Muscle layer of colon (tissue), 2 donors: Measurements from ENCODE around the gene HSPA12B.

Experiments used
- H3K27ac ChIP-seq: one replicate; pipeline ENCODE4 v1.7.0; 2013; ENCODE audit warnings: low read depth, mild to moderate bottlenecking, low read length, moderate library complexity
- H3K27me3 ChIP-seq, 2 donors: one replicate each; pipeline ENCODE4 v1.7.0; 2013; ENCODE audit warnings: low read length in 2 of 2, mild to moderate bottlenecking in 2 of 2; ENCODE audit not compliant: insufficient read depth in 2 of 2, control insufficient read depth in 1 of 2
- H3K36me3 ChIP-seq: one replicate; pipeline ENCODE4 v1.7.0; 2013; ENCODE audit warnings: mild to moderate bottlenecking, low read length; ENCODE audit not compliant: insufficient read depth
- H3K4me1 ChIP-seq: one replicate; pipeline ENCODE4 v1.7.0; 2013; ENCODE audit warnings: mild to moderate bottlenecking, low read length; ENCODE audit not compliant: insufficient read depth
- H3K4me3 ChIP-seq, 2 donors: one replicate each; pipeline ENCODE4 v1.7.0; 2013; ENCODE audit warnings: low read length in 2 of 2, low read depth in 1 of 2, mild to moderate bottlenecking in 1 of 2, moderate library complexity in 1 of 2
- H3K9ac ChIP-seq: one replicate; pipeline ENCODE4 v1.7.0; 2013; ENCODE audit warnings: low read length
- H3K9me3 ChIP-seq: one replicate; pipeline ENCODE4 v1.7.0; 2013; ENCODE audit warnings: mild to moderate bottlenecking, low read length
- donor health status: abdominal sarcoma.
- donor health status: Adenocarcinoma of cecum.

Gene HSPA12B

DNA sequence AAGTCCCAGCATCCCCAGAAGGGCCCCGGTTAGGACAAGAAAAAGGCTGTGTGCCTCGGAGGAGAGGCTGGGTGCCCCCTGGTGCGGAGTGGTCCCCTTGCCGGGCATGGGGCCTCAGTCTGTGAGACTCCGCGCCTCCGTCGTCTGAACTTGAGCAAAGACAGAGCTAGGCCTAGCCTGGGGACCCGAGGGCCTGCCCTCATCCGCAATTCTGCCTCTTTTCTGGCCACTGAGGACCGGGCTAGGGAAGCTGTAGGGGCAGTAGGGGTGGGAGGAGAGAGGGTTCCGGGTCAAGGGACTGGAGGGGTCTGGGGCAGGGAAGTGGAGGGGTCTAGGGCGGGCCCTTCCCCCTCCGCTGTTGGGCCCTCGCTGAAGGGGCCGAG is 550 bp upstream of the HSPA12B start:
- Histone ChIP-seq H3K27me3 (peaks cover 10 to 31% of the 10 kb centered on the region in 2 donors), H3K4me3 (no peak overlapping the region), H3K4me1 (peaks cover 9% of the 10 kb centered on the region), H3K36me3 (no peaks in the 10 kb centered on the region), H3K27ac (no peak overlapping the region), H3K9me3 (no peaks in the 10 kb centered on the region), H3K9ac (no peak overlapping the region)

DNA sequence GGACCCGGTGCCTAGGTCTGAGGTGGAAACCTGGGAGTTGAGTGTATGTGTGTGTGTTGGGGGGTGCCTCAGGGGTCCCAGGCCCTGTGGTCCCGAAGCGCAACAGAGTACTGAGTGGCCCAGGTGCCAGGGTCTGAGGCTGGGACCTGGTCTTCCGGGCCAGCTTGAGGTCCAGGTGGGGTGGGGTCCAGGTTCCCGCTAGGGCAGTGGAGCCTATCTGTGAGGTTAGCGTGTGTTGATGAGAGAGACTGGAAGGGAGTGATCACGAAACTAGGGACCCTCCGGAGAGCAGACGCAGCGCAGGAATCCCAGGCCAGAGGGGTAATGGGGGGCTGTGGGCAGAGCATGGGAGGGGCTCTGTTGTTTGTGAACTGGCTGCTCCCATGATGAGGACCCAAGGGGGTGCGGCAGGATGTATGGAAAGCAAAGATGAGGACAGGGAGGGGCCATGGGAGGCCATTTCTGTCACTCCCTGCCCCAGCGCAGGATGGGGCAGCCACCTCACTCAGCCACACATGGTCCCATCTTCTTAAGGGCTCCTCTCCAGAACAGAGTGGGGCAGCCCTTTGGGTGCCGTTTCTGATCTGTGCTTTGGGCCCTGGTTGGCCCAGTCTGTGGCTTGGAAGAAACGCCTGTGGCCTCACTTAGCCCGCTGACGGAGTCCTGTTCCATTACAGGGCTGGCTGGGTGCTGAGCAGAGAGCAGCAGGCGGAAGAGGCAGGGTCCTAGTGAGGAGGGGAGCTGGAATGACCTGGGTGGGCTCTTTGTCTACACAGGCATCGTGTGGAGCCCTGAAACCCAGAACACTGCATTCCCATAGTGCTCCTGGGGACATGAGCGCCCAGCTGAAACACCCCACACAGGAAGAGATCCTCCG is 872 bp downstream of the HSPA12B start:
- Histone ChIP-seq H3K36me3 (no peaks in the 10 kb centered on the region), H3K27me3 (peaks cover 4 to 31% of the 10 kb centered on the region in 2 donors), H3K9ac (no peak overlapping the region), H3K4me1 (peaks cover 5% of the 10 kb centered on the region), H3K4me3 (peak overlapping the region; percentile 27 to 56), H3K9me3 (no peaks in the 10 kb centered on the region), H3K27ac (peak overlapping the region; percentile 13)

DNA sequence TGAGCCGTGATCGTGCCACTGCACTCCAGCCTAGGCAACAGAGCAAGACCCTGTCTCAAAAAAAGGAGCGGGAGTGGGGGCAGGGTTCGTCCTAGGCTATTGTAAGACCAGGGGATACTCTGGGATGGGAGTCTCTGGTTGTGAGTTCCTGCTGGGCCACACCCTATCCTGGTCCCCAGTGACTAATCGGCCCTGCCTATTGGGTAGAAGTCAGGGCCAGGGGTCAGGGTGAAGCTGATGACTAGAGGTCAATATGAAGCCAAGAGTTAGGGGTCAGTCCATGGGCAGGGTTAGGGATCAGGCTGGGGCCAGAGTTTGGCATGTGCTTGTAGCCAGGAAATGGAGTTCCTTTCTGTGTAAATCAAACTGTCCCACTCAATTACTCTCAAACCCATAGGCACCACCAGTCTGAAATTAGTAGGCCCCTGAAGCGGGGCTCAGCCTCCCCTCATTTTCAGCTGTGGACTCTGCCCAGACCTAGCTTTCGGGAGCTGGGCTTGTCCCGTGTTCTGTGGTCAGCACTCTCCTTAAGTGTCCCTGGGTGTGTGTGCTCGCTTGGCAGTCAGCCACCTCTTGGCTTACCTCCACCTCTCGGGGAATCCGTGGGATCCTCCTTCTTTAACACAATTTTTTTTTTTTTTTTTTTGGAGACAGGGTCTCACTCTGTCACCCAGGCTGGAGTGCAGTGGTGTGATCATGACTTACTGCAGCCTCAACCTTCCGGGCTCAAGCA is 1.8 kb downstream of the HSPA12B start:
- H3K4me1 ChIP-seq = peaks cover 5% of the 10 kb centered on the region
- H3K9ac ChIP-seq = no peak overlapping the region
- no peak overlapping the region for H3K27ac ChIP-seq
- H3K36me3 ChIP-seq = no peaks in the 10 kb centered on the region
- peak overlapping the region in 1 of 2 donors; percentile 32 for H3K4me3 ChIP-seq
- no peaks in the 10 kb centered on the region for H3K9me3 ChIP-seq
- peaks cover 4 to 26% of the 10 kb centered on the region in 2 donors for H3K27me3 ChIP-seq

DNA sequence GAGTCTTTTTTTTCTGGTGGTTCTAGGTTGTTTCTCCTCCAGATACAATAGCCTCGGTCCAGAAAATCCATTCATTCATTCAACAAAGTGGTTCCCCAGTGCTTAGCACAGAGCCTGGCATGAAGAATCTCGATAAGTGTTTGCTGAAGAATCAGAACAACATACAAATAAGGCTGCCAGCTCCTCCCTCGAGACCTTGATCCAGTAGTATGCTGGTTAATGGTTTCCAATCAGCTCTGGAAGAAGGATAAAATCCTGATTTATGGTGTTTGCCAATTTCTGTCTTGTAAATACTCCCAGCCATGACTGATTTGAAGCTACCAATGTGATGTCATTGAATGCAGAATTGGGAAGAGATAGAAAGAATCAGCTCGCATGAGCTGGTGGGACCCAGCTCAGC is 3.3 kb downstream of the HSPA12B start:
- Histone ChIP-seq H3K27me3 (peaks cover 4 to 18% of the 10 kb centered on the region in 2 donors), H3K36me3 (no peaks in the 10 kb centered on the region), H3K4me1 (peaks cover 5% of the 10 kb centered on the region), H3K27ac (no peak overlapping the region), H3K4me3 (no peak overlapping the region), H3K9ac (no peak overlapping the region), H3K9me3 (no peaks in the 10 kb centered on the region)

DNA sequence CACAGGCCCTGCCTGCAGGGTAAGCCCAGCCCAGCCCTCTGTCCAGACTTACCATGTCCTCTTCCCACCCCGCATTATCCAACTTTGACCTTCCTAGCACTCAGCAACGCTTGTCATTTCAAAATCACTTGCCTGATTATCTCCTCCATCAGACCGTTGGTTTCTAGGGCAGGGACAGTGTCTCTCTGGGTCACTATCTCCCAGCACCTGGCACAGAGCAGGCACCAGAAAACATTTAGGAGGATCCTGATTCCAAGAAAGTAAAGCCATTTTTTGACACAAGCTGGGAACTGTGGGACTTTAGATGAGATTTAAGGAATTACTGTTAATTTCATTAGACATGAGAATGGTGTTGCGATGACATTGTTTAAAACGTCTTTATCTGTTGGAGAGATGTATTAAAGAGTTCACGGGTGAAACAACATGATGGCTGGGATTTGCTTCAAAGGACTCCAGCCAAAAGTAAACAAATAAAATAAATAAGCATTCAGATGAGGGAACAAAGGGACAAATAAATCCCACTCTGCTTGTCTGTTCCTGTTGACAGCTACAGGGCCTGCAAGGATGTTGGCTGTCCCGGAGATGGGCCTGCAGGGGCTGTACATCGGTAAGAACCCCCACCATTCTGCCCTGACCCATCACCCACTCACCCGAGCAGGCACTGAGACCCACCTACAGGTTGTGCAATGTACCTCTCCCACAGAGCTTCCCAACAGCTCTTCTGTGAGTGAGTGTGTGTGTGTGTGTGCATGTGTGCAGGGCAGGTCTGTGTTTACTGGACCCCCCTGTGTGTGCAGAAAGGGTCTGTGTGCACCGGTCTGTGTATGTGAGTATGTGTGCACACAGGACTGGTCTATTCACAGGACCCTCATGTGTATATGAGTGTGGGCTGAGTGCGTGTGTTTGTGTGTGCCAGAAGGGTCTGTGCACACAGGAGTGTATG is 5.9 kb downstream of the HSPA12B start:
- no peaks in the 10 kb centered on the region for H3K9me3 ChIP-seq
- peaks cover 5% of the 10 kb centered on the region for H3K4me1 ChIP-seq
- H3K4me3 ChIP-seq = no peak overlapping the region
- no peak overlapping the region for H3K9ac ChIP-seq
- no peak overlapping the region for H3K27ac ChIP-seq
- peaks cover 0 to 1% of the 10 kb centered on the region in 2 donors for H3K27me3 ChIP-seq
- H3K36me3 ChIP-seq = no peaks in the 10 kb centered on the region

DNA sequence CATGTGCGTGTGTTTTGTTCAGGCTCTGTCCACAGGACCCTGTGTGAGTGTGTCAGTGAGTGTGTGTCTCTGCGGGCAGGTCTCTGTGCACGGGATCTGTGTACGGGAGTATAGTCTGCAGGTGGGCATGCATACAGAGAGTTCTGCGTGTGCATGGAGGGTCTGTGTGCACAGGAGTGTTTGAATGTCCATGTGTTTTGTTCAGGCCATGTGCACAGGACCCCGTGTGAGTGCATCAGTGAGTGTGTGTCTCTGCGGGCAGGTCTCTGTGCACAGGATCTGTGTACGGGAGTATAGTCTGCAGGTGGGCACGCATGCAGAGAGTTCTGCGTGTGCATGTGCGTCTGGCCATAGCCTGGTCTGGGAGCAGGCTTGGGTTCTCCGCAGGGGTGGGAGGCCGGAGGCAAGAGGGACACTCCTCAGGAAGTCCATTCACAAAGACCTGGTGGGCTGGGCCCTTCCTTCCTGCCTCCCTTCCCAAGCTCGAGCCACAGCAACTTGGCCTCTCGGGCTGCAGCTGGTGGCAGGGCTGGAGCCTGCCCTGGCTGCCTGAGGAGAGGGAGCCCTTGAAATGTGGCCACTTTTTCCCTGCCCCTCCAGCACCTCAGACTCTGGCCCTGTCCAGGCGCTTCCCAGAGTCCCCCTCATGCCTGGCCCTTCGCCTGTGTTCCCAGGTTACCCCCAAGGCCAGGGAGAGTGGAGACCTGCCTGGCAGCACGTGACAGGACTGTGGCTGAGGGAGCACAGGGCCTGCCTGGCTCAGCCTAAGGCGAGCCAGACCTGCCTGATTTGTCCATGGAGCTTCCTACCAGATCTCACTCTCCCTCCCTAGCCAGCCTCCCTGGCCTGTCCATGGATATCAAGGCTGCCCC is 6.8 kb downstream of the HSPA12B start:
- Histone ChIP-seq H3K27ac (no peak overlapping the region), H3K9ac (no peak overlapping the region), H3K9me3 (no peaks in the 10 kb centered on the region), H3K4me3 (no peak overlapping the region), H3K4me1 (peaks cover under 1% of the 10 kb centered on the region), H3K27me3 (no peaks in the 10 kb centered on the region), H3K36me3 (no peaks in the 10 kb centered on the region)

DNA sequence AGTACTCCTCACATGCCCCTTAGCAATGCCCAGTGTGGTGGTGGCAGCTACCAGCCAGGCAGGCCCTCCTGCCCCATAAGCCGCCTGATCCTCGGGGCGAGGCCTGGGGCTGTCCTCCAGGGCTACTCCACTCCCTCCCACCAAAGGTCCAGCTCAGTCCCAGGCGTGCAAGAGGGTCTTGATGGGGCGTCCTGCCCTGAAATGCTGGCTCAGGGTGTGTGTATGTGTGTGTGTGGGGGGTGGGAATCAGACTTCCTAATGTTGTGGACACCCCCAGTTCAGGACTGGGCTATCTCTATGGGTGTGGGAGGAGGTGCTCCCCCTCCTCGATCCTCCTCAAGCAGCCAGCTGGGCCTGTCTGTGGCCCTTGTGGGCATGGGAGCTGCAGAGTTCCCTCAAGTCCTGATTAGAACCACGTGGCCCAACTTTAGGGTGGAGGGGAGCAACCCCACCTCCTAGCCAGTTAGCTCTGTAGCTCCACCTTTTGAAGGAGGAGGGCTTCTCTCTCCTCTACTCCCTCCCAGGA is 7.5 kb downstream of the HSPA12B start:
- H3K4me3 ChIP-seq = no peak overlapping the region
- no peaks in the 10 kb centered on the region for H3K4me1 ChIP-seq
- H3K27ac ChIP-seq = no peak overlapping the region
- H3K36me3 ChIP-seq = no peaks in the 10 kb centered on the region
- H3K27me3 ChIP-seq = no peaks in the 10 kb centered on the region
- no peak overlapping the region for H3K9ac ChIP-seq
- no peaks in the 10 kb centered on the region for H3K9me3 ChIP-seq

DNA sequence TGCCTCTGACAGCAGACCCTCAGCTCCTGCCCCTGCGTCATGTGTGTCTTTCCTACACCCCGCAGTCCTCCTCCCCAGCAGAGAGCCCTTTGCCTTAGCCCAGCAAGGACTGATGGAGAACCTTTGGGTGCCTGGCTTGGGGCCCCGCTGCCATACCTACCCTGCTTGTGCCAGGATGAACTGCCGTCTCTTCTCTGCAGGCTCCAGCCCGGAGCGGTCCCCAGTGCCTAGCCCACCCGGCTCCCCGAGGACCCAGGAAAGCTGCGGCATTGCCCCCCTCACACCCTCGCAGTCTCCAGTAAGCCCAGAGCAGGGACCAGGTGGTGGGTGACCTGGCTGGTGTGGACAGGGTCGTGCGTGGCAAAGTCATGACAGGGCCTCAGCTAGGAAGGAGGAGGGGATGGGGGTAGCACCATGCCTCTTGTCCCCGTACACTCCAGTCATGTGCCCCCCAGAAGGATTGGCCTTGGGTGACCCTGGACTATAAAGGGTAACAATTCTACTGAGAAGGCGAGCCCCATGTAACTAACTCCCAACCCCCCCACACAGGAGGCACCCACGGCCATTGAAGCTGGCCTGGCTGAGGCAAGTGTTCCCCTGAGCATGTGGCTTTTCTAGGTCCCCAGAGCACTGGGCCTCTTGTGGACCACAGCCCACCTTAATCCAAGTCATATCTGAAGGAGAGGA is 8.3 kb downstream of the HSPA12B start:
- Histone ChIP-seq H3K4me3 (no peak overlapping the region), H3K9ac (no peak overlapping the region), H3K27ac (no peak overlapping the region), H3K4me1 (no peaks in the 10 kb centered on the region), H3K27me3 (no peaks in the 10 kb centered on the region), H3K36me3 (no peaks in the 10 kb centered on the region), H3K9me3 (no peaks in the 10 kb centered on the region)

DNA sequence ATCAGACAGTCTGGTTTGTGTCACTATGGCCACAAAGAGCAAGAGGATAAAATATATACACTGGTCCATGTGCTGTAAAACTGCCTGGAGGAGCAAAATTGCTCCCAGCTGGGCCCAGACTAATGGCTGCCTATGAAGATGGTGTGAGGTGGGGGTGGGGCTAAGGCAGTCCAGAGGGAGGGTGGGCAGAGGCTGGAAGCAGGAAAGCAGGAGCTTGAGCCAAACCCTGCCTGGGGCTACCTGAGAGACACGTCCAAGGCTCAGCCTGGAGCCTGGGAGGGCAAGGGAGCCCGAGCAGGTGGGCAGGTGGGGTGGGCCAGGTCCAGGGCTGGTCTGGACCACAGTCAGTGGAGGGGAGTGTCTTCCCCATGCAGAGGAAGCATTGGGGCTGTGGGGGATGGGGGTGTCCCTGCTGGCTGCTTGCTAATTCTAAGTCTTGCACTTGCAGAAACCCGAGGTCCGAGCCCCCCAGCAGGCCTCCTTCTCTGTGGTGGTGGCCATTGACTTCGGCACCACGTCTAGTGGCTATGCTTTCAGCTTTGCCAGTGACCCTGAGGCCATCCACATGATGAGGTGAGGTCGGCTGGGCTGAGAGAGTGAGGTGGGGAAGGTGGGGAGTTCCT is 9.5 kb downstream of the HSPA12B start:
- Histone ChIP-seq H3K27ac (no peak overlapping the region), H3K27me3 (no peaks in the 10 kb centered on the region), H3K9me3 (no peaks in the 10 kb centered on the region), H3K9ac (no peak overlapping the region), H3K4me3 (no peak overlapping the region), H3K36me3 (no peaks in the 10 kb centered on the region), H3K4me1 (no peaks in the 10 kb centered on the region)

DNA sequence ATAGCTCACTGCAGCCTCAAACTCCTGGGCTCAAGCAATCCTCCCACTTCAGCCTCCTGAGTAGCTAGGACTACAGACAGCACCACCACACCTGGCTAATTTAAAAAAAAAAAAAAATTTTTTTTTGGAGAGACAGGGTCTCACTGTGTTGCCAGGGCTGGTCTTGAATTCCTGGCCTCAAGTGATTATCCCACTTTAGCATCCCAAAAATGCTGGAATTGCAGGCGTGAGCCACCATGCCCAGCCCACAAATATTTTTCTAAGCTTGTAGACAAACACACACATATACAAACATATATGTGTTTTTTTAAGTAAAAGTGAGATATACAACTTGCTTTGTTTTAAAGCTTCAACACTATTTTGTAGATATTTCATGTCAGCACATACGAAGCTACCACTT is 10.8 kb downstream of the HSPA12B start:
- no peak overlapping the region for H3K4me3 ChIP-seq
- H3K27ac ChIP-seq = no peak overlapping the region
- no peaks in the 10 kb centered on the region for H3K27me3 ChIP-seq
- H3K9ac ChIP-seq = no peak overlapping the region
- no peaks in the 10 kb centered on the region for H3K36me3 ChIP-seq
- H3K4me1 ChIP-seq = no peaks in the 10 kb centered on the region
- H3K9me3 ChIP-seq = no peaks in the 10 kb centered on the region
